H9 (cell line): ENCODE measurements around the gene ROBO2. TPM values are rescaled to one million over a fixed set of nuclear protein-coding genes. Genes with fewer than 3 reads are reported as not detected.

Experiments
- DNase-seq: peaks from one replicate; pipeline ENCODE4 v3.0.0-alpha.2; 2017
- H2AFZ ChIP-seq: one replicate; pipeline ENCODE4 v1.6.1; 2013; ENCODE audit warnings: mild to moderate bottlenecking, low read length, control low read depth, moderate library complexity
- H2AK5ac ChIP-seq: 2 replicates; pipeline ENCODE4 v1.6.1; 2013; ENCODE audit warnings: low read length, control low read depth, mixed read lengths; ENCODE audit not compliant: insufficient read length
- H2BK120ac ChIP-seq: one replicate; pipeline ENCODE4 v1.6.1; 2013; ENCODE audit warnings: low read depth, mild to moderate bottlenecking, low read length, control low read depth, inconsistent platforms; ENCODE audit not compliant: poor library complexity, severe bottlenecking
- H2BK12ac ChIP-seq: 2 replicates; pipeline ENCODE4 v1.6.1; 2013; ENCODE audit warnings: low read length, control low read depth, mixed read lengths, low read depth; ENCODE audit not compliant: insufficient read length
- H2BK15ac ChIP-seq: 2 replicates; pipeline ENCODE4 v1.6.1; 2013; ENCODE audit warnings: low read depth, low read length, control low read depth
- H2BK20ac ChIP-seq: one replicate; pipeline ENCODE4 v1.6.1; 2013; ENCODE audit warnings: low read depth, mild to moderate bottlenecking, low read length, control low read depth, inconsistent platforms; ENCODE audit not compliant: poor library complexity, severe bottlenecking
- H2BK5ac ChIP-seq: 2 replicates; pipeline ENCODE4 v1.6.1; 2013; ENCODE audit warnings: low read length, control low read depth, mixed read lengths; ENCODE audit not compliant: insufficient read length
- H3K14ac ChIP-seq: 2 replicates; pipeline ENCODE4 v1.6.1; 2013; ENCODE audit warnings: low read length, control low read depth; ENCODE audit not compliant: insufficient read depth
- H3K18ac ChIP-seq: 2 replicates; pipeline ENCODE4 v1.6.1; 2013; ENCODE audit warnings: low read depth, mild to moderate bottlenecking, mixed read lengths, low read length, control low read depth; ENCODE audit not compliant: insufficient read length
- H3K23ac ChIP-seq: 2 replicates; pipeline ENCODE4 v1.6.1; 2013; ENCODE audit warnings: low read length, control low read depth, mixed read lengths, low read depth; ENCODE audit not compliant: insufficient read length
- H3K23me2 ChIP-seq: 2 replicates; pipeline ENCODE4 v1.6.1; 2013; ENCODE audit warnings: low read depth, mild to moderate bottlenecking, mixed read lengths, low read length, control low read depth; ENCODE audit not compliant: insufficient read length, poor library complexity, severe bottlenecking
- H3K27ac ChIP-seq: 2 replicates; pipeline ENCODE4 v1.5.1; 2013; ENCODE audit warnings: low read length, control low read depth, mixed read lengths, low read depth; ENCODE audit not compliant: insufficient read length
- H3K27me3 ChIP-seq: 2 replicates; pipeline ENCODE4 v1.6.1; 2013; ENCODE audit warnings: low read length, control low read depth, inconsistent platforms; ENCODE audit not compliant: insufficient read depth
- H3K4ac ChIP-seq: 2 replicates; pipeline ENCODE4 v1.6.1; 2013; ENCODE audit warnings: low read depth, mild to moderate bottlenecking, control low read depth, inconsistent platforms, low read length, moderate library complexity
- H3K4me1 ChIP-seq: 2 replicates; pipeline ENCODE4 v1.6.1; 2013; ENCODE audit warnings: low read length, control low read depth, inconsistent platforms; ENCODE audit not compliant: insufficient read depth
- H3K4me2 ChIP-seq: 2 replicates; pipeline ENCODE4 v1.6.1; 2013; ENCODE audit warnings: low read length, control low read depth, mixed read lengths; ENCODE audit not compliant: insufficient read length, insufficient read depth
- H3K56ac ChIP-seq: 2 replicates; pipeline ENCODE4 v1.6.1; 2013; ENCODE audit warnings: low read depth, mild to moderate bottlenecking, mixed read lengths, low read length, control low read depth; ENCODE audit not compliant: insufficient read length
- H3K79me1 ChIP-seq: 2 replicates; pipeline ENCODE4 v1.6.1; 2013; ENCODE audit warnings: low read depth, mild to moderate bottlenecking, moderate library complexity, low read length, control low read depth, inconsistent platforms; ENCODE audit not compliant: insufficient read depth, poor library complexity, severe bottlenecking
- H3K79me2 ChIP-seq: 2 replicates; pipeline ENCODE4 v1.6.1; 2013; ENCODE audit warnings: low read length, control low read depth, inconsistent platforms; ENCODE audit not compliant: insufficient read depth
- H3K9ac ChIP-seq: 2 replicates; pipeline ENCODE4 v1.6.1; 2013; ENCODE audit warnings: low read length, control low read depth, mixed read lengths; ENCODE audit not compliant: insufficient read length; ENCODE audit errors: extremely low read depth
- H3K9me3 ChIP-seq: one replicate; pipeline ENCODE4 v1.6.1; 2013; ENCODE audit warnings: low read depth, low read length, inconsistent platforms; ENCODE audit not compliant: control insufficient read depth
- H3T11ph ChIP-seq: one replicate; pipeline ENCODE4 v1.6.1; 2013; ENCODE audit warnings: mild to moderate bottlenecking, low read length, control low read depth, inconsistent platforms
- H4K20me1 ChIP-seq: one replicate; pipeline ENCODE4 v1.6.1; 2013; ENCODE audit not compliant: control insufficient read depth, insufficient read length, insufficient read depth
- H4K5ac ChIP-seq: 2 replicates; pipeline ENCODE4 v1.6.1; 2013; ENCODE audit warnings: low read depth, mild to moderate bottlenecking, mixed read lengths, low read length, control low read depth; ENCODE audit not compliant: insufficient read length
- H4K8ac ChIP-seq: replicated peaks from 2 replicates; pipeline ENCODE4 v1.6.1; 2013; ENCODE audit warnings: low read length, control low read depth, mixed read lengths, low read depth; ENCODE audit not compliant: insufficient read length
- H4K91ac ChIP-seq: 2 replicates; pipeline ENCODE4 v1.6.1; 2013; ENCODE audit warnings: low read depth, mild to moderate bottlenecking, moderate library complexity, mixed read lengths, low read length, control low read depth; ENCODE audit not compliant: insufficient read length
- H3K27ac Mint-ChIP-seq, 3 experiments: 2 replicates in 2 of 3; 3 replicates in 1 of 3; pipeline ENCODE4 v1.8.0; 2020 to 2021; ENCODE audit warnings: mixed read lengths in 3 of 3, mild to moderate bottlenecking in 1 of 3, moderate library complexity in 1 of 3
- H3K27me3 Mint-ChIP-seq: 2 replicates; pipeline ENCODE4 v1.8.0; 2021; ENCODE audit warnings: low read depth, mild to moderate bottlenecking, moderate library complexity, mixed read lengths
- H3K36me3 Mint-ChIP-seq, 3 experiments: 2 replicates in 2 of 3; 3 replicates in 1 of 3; pipeline ENCODE4 v1.8.0; 2020 to 2021; ENCODE audit warnings: low read depth in 3 of 3, mixed read lengths in 3 of 3; ENCODE audit not compliant: insufficient read depth in 1 of 3
- H3K4me1 Mint-ChIP-seq, 2 experiments: 2 replicates each; pipeline ENCODE4 v1.8.0; 2020; ENCODE audit warnings: mixed read lengths in 2 of 2
- H3K4me3 Mint-ChIP-seq, 2 experiments: 2 replicates in 1 of 2; 3 replicates in 1 of 2; pipeline ENCODE4 v1.8.0; 2020 to 2021; ENCODE audit warnings: mild to moderate bottlenecking in 2 of 2, mixed read lengths in 2 of 2, moderate library complexity in 1 of 2
- H3K9me3 Mint-ChIP-seq, 2 experiments: 2 replicates in 1 of 2; 3 replicates in 1 of 2; pipeline ENCODE4 v1.8.0; 2020; ENCODE audit warnings: mild to moderate bottlenecking in 2 of 2, mixed read lengths in 2 of 2, moderate library complexity in 1 of 2
- CTCF ChIP-seq: fragments of 200-600 bp; sonication (generic); conservative IDR thresholded peaks from 3 replicates; pipeline ENCODE4 v1.8.0; 2021; ENCODE audit warnings: antibody characterized with exemption, mild to moderate bottlenecking
- WGBS: extraction: QIAGEN DNeasy Blood & Tissue Kit; methylation state at CpG from one replicate; pipeline ENCODE4 v1.1.7; 2013; ENCODE audit warnings: missing lambda C conversion rate, low lambda C conversion rate, mixed read lengths; ENCODE audit not compliant: insufficient read length; ENCODE audit errors: extremely low coverage; 5-methylcytosine and 5-hydroxymethylcytosine counted together
- total RNA-seq: library from RNA; stranded (reverse); gene quantifications from 2 replicates; pipeline ENCODE4 v1.2.1, GENCODE V29; 2021

Gene ROBO2
- total RNA-seq, 1 experiment from 2014 or later: 2.3 TPM

DNA sequence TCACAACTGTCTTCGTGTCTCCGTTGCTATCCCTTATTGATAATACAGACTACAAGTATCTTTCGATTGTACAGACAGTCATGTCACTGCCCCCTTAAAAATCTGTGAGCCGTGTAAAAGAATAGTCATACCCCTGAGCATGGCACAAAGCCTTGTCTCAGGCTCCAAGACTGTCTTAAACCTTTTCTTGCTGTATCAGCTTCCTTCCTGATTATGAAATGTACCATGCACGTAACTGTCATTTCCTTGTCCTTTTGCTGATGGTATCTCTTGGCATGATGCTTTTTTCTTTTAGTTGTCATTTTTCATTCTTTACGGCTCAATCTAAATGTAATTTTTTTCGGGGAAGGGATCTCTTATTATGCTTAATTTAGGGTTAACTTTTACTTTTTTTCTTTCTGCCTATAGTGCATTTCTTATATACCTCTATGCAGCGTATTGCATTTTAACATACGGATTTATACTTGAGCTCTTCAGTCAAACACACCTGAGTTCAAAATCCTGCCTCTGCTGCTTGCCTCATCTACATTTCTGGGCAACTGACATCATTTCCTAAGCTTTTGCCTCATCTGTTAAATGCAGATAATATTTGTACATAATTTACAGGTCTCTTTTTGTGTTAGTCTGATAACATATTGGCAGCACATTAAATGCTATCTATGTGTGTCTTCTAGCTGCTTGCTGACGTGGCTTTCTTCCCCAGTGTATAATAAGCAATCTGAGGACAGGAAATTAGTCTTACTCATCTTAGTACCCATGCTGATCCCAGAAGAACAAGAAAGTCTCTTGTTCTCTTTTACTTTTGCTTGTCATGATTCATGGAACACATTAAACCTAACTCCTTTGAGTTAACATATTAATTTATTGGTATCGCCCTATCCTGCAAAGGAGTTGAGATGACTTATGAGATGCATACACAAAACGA lies 57.3 kb downstream of the ROBO2 start:
- no peak for DNase-seq
- Mint-ChIP-seq H3K4me3 (no peak overlapping the region), H3K27ac (no peak overlapping the region), H3K9me3 (no peaks in the 10 kb centered on the region), H3K36me3 (peaks cover 0 to 5% (median 3%) of the 10 kb centered on the region in 3 experiments; a peak in 2 of 7 replicates), H3K4me1 (peaks cover 7 to 8% of the 10 kb centered on the region in 2 experiments; a peak in 3 of 4 replicates), H3K27me3 (no peaks in the 10 kb centered on the region)
- no peak overlapping the region for H3K14ac ChIP-seq
- H3K4me1 ChIP-seq: peaks cover 5% of the 10 kb centered on the region; the same call in 1 of the 2 replicates
- no peak for TF ChIP-seq CTCF
- WGBS: no CpG with 5 or more reads among the region's 12 CpGs
- no peak overlapping the region for H3T11ph ChIP-seq
- H4K8ac ChIP-seq: no peak overlapping the region
- H3K4me2 ChIP-seq: no peak overlapping the region
- no peak overlapping the region for H2BK5ac ChIP-seq
- H3K79me1 ChIP-seq: no peaks in the 10 kb centered on the region
- H4K5ac ChIP-seq: no peak overlapping the region
- no peak overlapping the region for H3K56ac ChIP-seq
- no peaks in the 10 kb centered on the region for H3K9me3 ChIP-seq
- no peaks in the 10 kb centered on the region for H3K79me2 ChIP-seq
- no peak overlapping the region for H4K91ac ChIP-seq
- no peak overlapping the region for H2BK120ac ChIP-seq
- no peak overlapping the region for H3K9ac ChIP-seq
- H3K27me3 ChIP-seq: no peaks in the 10 kb centered on the region
- H2AK5ac ChIP-seq: no peak overlapping the region
- H2BK20ac ChIP-seq: no peak overlapping the region
- H3K23me2 ChIP-seq: no peaks in the 10 kb centered on the region
- H4K20me1 ChIP-seq: no peaks in the 10 kb centered on the region
- H2AFZ ChIP-seq: no peak overlapping the region
- H3K4ac ChIP-seq: no peak overlapping the region
- no peak overlapping the region for H2BK15ac ChIP-seq
- H2BK12ac ChIP-seq: no peak overlapping the region
- no peak overlapping the region for H3K23ac ChIP-seq
- H3K27ac ChIP-seq: no peak overlapping the region
- no peak overlapping the region for H3K18ac ChIP-seq
